GM12878 (cell line): ENCODE measurements around the gene IGF2R. TPM values are rescaled to one million over a fixed set of nuclear protein-coding genes. Genes with fewer than 3 reads are reported as not detected.

Experiments used
- ATAC-seq: fragments of 200-7000 bp; cut with Tn5 transposase; 3 replicates; pipeline ENCODE4 v1.9.1; 2020; ENCODE audit warnings: mild to moderate bottlenecking, moderate library complexity
- BruUV-seq: library from RNA; stranded (reverse); fragments of 400-500 nt; replicated peaks from 2 replicates; lab custom pipeline; 2021; lab: Mats Ljungman, UMichigan
- CTCF ChIA-PET: fragments of 300-600 bp; sonication (Branson Sonifier 250); formaldehyde crosslinking; extraction: SDS; loops from one replicate; lab custom pipeline; 2021; ENCODE audit warnings: inconsistent platforms; lab: Yijun Ruan, JAX
- POLR2A ChIA-PET: fragments of 350-600 bp; formaldehyde crosslinking; extraction: SDS; loops from one replicate; lab custom pipeline; 2021; ENCODE audit warnings: inconsistent platforms; lab: Charles Lee
- RAD21 ChIA-PET: fragments of 300-600 bp; sonication (Branson Sonifier 250); formaldehyde crosslinking; loops from one replicate; lab custom pipeline; 2023; ENCODE audit warnings: antibody characterized with exemption; ENCODE audit not compliant: unreplicated experiment; lab: Charles Lee
- SMC1A ChIA-PET: fragments of 300-600 bp; sonication (Branson Sonifier 250); formaldehyde crosslinking; loops from one replicate; lab custom pipeline; 2023; ENCODE audit not compliant: unreplicated experiment, uncharacterized antibody; lab: Charles Lee
- DNase-seq: peaks from one replicate; pipeline ENCODE4 v3.0.0-alpha.2; 2011; ENCODE audit warnings: low read depth, low spot score
- FAIRE-seq: peaks from 3 replicates; lab custom pipeline; 2011; peaks lifted over from hg19 to GRCh38; lab: Jason Lieb, UNC
- H2AFZ ChIP-seq: 2 replicates; pipeline ENCODE4 v1.6.0; 2011; ENCODE audit warnings: low read depth, low read length, control low read depth; ENCODE audit not compliant: control insufficient read depth
- H3K27ac ChIP-seq: 2 replicates; pipeline ENCODE4 v1.5.1; 2011; ENCODE audit warnings: control low read depth; ENCODE audit not compliant: control insufficient read depth, insufficient read depth
- H3K27me3 ChIP-seq, 2 experiments: replicated peaks in 1 of 2; 2 replicates each; pipeline versions ENCODE4 v1.6.0 to v1.6.1; 2011; ENCODE audit warnings: low read length in 1 of 2; ENCODE audit not compliant: control insufficient read depth in 2 of 2, insufficient read depth in 2 of 2
- H3K36me3 ChIP-seq, 2 experiments: 2 replicates each; pipeline ENCODE4 v1.5.1; 2011; ENCODE audit warnings: low read length in 1 of 2; ENCODE audit not compliant: control insufficient read depth in 2 of 2, insufficient read depth in 2 of 2
- H3K4me1 ChIP-seq: 2 replicates; pipeline ENCODE4 v1.6.1; 2011; ENCODE audit warnings: mild to moderate bottlenecking, low read length, moderate library complexity, mixed read lengths; ENCODE audit not compliant: control insufficient read depth, insufficient read depth
- H3K4me2 ChIP-seq: 2 replicates; pipeline ENCODE4 v1.6.0; 2011; ENCODE audit warnings: control low read depth; ENCODE audit not compliant: control insufficient read depth, insufficient read depth
- H3K4me3 ChIP-seq: fragments of 200-600 bp; sonication (generic); 2 replicates; pipeline ENCODE4 v1.5.1; 2016
- H3K79me2 ChIP-seq: 2 replicates; pipeline ENCODE4 v1.6.0; 2011; ENCODE audit warnings: low read length; ENCODE audit not compliant: control insufficient read depth, insufficient read depth
- H3K9ac ChIP-seq: 2 replicates; pipeline ENCODE4 v1.8.0; 2011; ENCODE audit warnings: low read length, control low read depth, mixed read lengths; ENCODE audit not compliant: control insufficient read depth, insufficient read depth
- H3K9me3 ChIP-seq: replicated peaks from 3 replicates; pipeline ENCODE4 v1.5.1; 2011; ENCODE audit warnings: mild to moderate bottlenecking, low read length; ENCODE audit not compliant: control insufficient read depth, insufficient read depth
- H4K20me1 ChIP-seq: 2 replicates; pipeline ENCODE4 v1.6.0; 2011; ENCODE audit not compliant: control insufficient read depth, insufficient read depth
- BHLHE40 ChIP-seq, 2 experiments: fragments of 450-650 bp in 1 of 2; IDR thresholded peaks; 2 replicates each; pipeline ENCODE4 v1.6.1; 2011 to 2017; ENCODE audit warnings: low read depth in 2 of 2, borderline replicate concordance in 1 of 2, improper control_type of control experiment in 1 of 2, low read length in 1 of 2, mild to moderate bottlenecking in 1 of 2
- DPF2 ChIP-seq: fragments of 450-650 bp; IDR thresholded peaks from 2 replicates; pipeline ENCODE4 v1.6.1; 2017; ENCODE audit warnings: mild to moderate bottlenecking
- GATAD2B ChIP-seq: fragments of 450-650 bp; conservative IDR thresholded peaks from 2 replicates; pipeline ENCODE4 v1.6.1; 2017; ENCODE audit warnings: low read depth, mild to moderate bottlenecking, moderate library complexity
- HDAC2 ChIP-seq: fragments of 200-600 bp; sonication (generic); IDR thresholded peaks from 2 replicates; pipeline ENCODE4 v1.6.1; 2017
- MEF2A ChIP-seq: IDR thresholded peaks from 2 replicates; pipeline ENCODE4 v1.6.1; 2011; ENCODE audit warnings: low read depth, mild to moderate bottlenecking, low read length, moderate library complexity; ENCODE audit not compliant: insufficient read depth
- MTA2 ChIP-seq: fragments of 450-650 bp; IDR thresholded peaks from 2 replicates; pipeline ENCODE4 v1.6.1; 2016; ENCODE audit warnings: low read depth, mild to moderate bottlenecking, moderate library complexity
- NFXL1 ChIP-seq: fragments of 450-650 bp; IDR thresholded peaks from 2 replicates; pipeline ENCODE4 v1.6.1; 2017; ENCODE audit warnings: antibody characterized with exemption, mild to moderate bottlenecking, borderline replicate concordance
- NRF1 ChIP-seq: conservative IDR thresholded peaks from 2 replicates; pipeline ENCODE4 v1.6.1; 2011; ENCODE audit warnings: mild to moderate bottlenecking, low read depth, low read length, improper control_type of control experiment
- PRDM15 ChIP-seq: fragments of 450-650 bp; formaldehyde crosslinking; IDR thresholded peaks from 2 replicates; pipeline ENCODE4 v1.4.0; 2020; ENCODE audit warnings: mild to moderate bottlenecking, moderate library complexity
- RAD21 ChIP-seq: IDR thresholded peaks from 2 replicates; pipeline ENCODE4 v1.6.1; 2011; ENCODE audit warnings: mild to moderate bottlenecking, low read depth, low read length, moderate library complexity; ENCODE audit not compliant: insufficient read depth
- RBBP5 ChIP-seq: fragments of 200-600 bp; sonication (generic); conservative IDR thresholded peaks from 2 replicates; pipeline ENCODE4 v1.6.1; 2016
- SIX5 ChIP-seq: IDR thresholded peaks from 2 replicates; pipeline ENCODE4 v1.6.1; 2011; ENCODE audit warnings: mild to moderate bottlenecking, low read depth, low read length, moderate library complexity; ENCODE audit not compliant: severe bottlenecking
- SMAD5 ChIP-seq: IDR thresholded peaks from 2 replicates; pipeline ENCODE4 v1.6.1; 2016; ENCODE audit warnings: antibody characterized with exemption, low read depth
- ZNF687 ChIP-seq: fragments of 450-650 bp; IDR thresholded peaks from 2 replicates; pipeline ENCODE4 v1.6.1; 2017; ENCODE audit warnings: mild to moderate bottlenecking, moderate library complexity
- WGBS: methylation state at CpG from one replicate; pipeline ENCODE4 v1.1.6; 2016; ENCODE audit warnings: low lambda C conversion rate; ENCODE audit not compliant: insufficient replicate concordance, insufficient coverage; ENCODE audit errors: missing lambda C conversion rate; 5-methylcytosine and 5-hydroxymethylcytosine counted together
- in situ Hi-C: fragments of 300-500 bp; cut with MboI; formaldehyde crosslinking; loops from 9 replicates; pipeline ENCODE4 v1.14.3; 2018; ENCODE audit warnings: mixed read lengths
- intact Hi-C: fragments of 100-400 bp; cut with micrococcal nuclease; formaldehyde crosslinking; loops from one replicate; pipeline ENCODE4 v1.14.2; 2022; ENCODE audit not compliant: unreplicated experiment
- polyA plus RNA-seq, 11 experiments: library from polyadenylated mRNA; depleted of rRNA in 4 of 11; unstranded in 6 of 11; stranded (reverse) in 5 of 11; fragments of >200 nt; fragmentation: Nextera tagmentation in 4 of 11; fragmentation: Illumina TruSeq in 1 of 11; extraction: Ambion mirVana in 4 of 11; extraction: Trizol in 1 of 11; gene quantifications; 1 replicate in 1 of 11; 2 replicates in 10 of 11; pipeline versions ENCODE4 v1.2.1 to v1.2.3, GENCODE V29; 2011 to 2016; ENCODE audit warnings: inconsistent platforms in 2 of 11, missing spikeins in 2 of 11, low read depth in 1 of 11
- total RNA-seq, 4 experiments: library from RNA; depleted of rRNA in 3 of 4; stranded (reverse); fragments of >200 nt in 3 of 4; fragmentation: Illumina TruSeq in 1 of 4; extraction: Trizol in 1 of 4; gene quantifications; 2 replicates each; pipeline versions ENCODE4 v1.2.1 to v1.2.3, GENCODE V29; 2013 to 2021

The IGF2R gene
- total and polyA plus RNA-seq, 10 of the 15 experiments (the other 5 are each of a cell fraction or from before 2014, with no cell fraction given) = 1.00 to 40.1 (median 16.8) TPM

GRCh38 chr6:160082627-160083026, 113.7 kb downstream of the IGF2R start (continued):
- TF ChIP-seq PRDM15 (no peak), BHLHE40 (IDR thresholded peaks at IDR 0.05; ENCODE audit: borderline replicate concordance in 1 of 2, low read depth in 2 of 2, low read length in 1 of 2) (no peak), NFXL1 (no peak)
- TF ChIP-seq, all 136 proteins: peak for 0

GRCh38 chr6:160084198-160084776, 115.4 kb downstream of the IGF2R start:
- SMC1A ChIA-PET = interaction anchor here (0.6 to 1.4 kb wide), 2 partner anchors 11 to 250 kb away, joined by 3 read pairs; no protein-coding TSS in a partner anchor
- Histone ChIP-seq H3K4me3 (no peak overlapping the region), H3K27me3 (no peaks in the 10 kb centered on the region), H3K4me2 (no peak overlapping the region), H3K9me3 (no peaks in the 10 kb centered on the region), H2AFZ (no peak overlapping the region), H3K27ac (no peak overlapping the region), H3K4me1 (no peaks in the 10 kb centered on the region), H3K36me3 (peaks cover 20 to 27% of the 10 kb centered on the region in 2 experiments), H4K20me1 (no peaks in the 10 kb centered on the region), H3K9ac (no peak overlapping the region), H3K79me2 (no peaks in the 10 kb centered on the region)
- CTCF ChIA-PET = interaction anchor here (1.0 kb wide), 1 partner anchor 11 kb away, joined by 5 read pairs; no protein-coding TSS in a partner anchor
- TF ChIP-seq SMAD5 (no peak), ZNF687 (no peak), RAD21 (no peak), MTA2 (no peak), MEF2A (no peak), DPF2 (no peak), HDAC2 (no peak), GATAD2B (no peak), SIX5 (no peak), NRF1 (no peak), RBBP5 (no peak)
- POLR2A ChIA-PET = no interaction called here
- intact Hi-C loops (no loop called here), in situ Hi-C loops (no loop called here)
- RAD21 ChIA-PET = interaction anchor here (1.0 kb wide), 1 partner anchor 221 kb away, joined by 5 read pairs; no protein-coding TSS in a partner anchor
- no peak for ATAC-seq
- 97% methylated on average over 18 of the region's 18 CpGs for WGBS
- BruUV-seq = no TSS peak
- no peak for FAIRE-seq
- no peak for DNase-seq
